NCI-H510A treated with DMSO at 0.1 percent for 48 hours (cell line): Measurements from ENCODE around the gene PRKAG1.

Experiments used
- DNase-seq: peaks from one replicate; lab custom pipeline; 2025; lab: John Stamatoyannopoulos, UW

Gene PRKAG1

GRCh38 chr12:48981757-48982157, 36.8 kb downstream of the PRKAG1 start:
- no peak for DNase-seq

- no peak for DNase-seq
These were observed 37.4 kb downstream of the PRKAG1 start for GRCh38 chr12:48980953-48981756.

- peak; percentile 51 for DNase-seq
These were observed 38.1 kb downstream of the PRKAG1 start for GRCh38 chr12:48980389-48980952.

GRCh38 chr12:48979602-48980388, 38.8 kb downstream of the PRKAG1 start:
- DNase-seq = no peak

GRCh38 chr12:48978741-48979601, 39.6 kb downstream of the PRKAG1 start:
- no peak for DNase-seq

- no peak for DNase-seq
These were observed 40.3 kb downstream of the PRKAG1 start, which contains the start of gene WNT1 for GRCh38 chr12:48978291-48978740. TSS of gene WNT1 (plus strand) at chr12:48978322. CDS start at chr12:48978651, 329 bp downstream.

GRCh38 chr12:48977290-48978281, 41.0 kb downstream of the PRKAG1 start:
- no peak for DNase-seq

- no peak for DNase-seq
These were observed 44.5 kb downstream of the PRKAG1 start for GRCh38 chr12:48973941-48974673.

- DNase-seq = no peak
These were observed 45.0 kb downstream of the PRKAG1 start for GRCh38 chr12:48973531-48973930.

GRCh38 chr12:48972952-48973483, 45.6 kb downstream of the PRKAG1 start:
- no peak for DNase-seq

GRCh38 chr12:48972213-48972951, 46.2 kb downstream of the PRKAG1 start:
- DNase-seq = no peak

- DNase-seq = no peak
These were observed 47.8 kb downstream of the PRKAG1 start for GRCh38 chr12:48970702-48971334.

- no peak for DNase-seq
These were observed 48.5 kb downstream of the PRKAG1 start for GRCh38 chr12:48969833-48970701.

- DNase-seq = no peak
These were observed 49.3 kb downstream of the PRKAG1 start for GRCh38 chr12:48969160-48969771.

GRCh38 chr12:48968467-48968866, 50.1 kb downstream of the PRKAG1 start:
- DNase-seq = no peak

- DNase-seq = no peak
These were observed 50.6 kb downstream of the PRKAG1 start for GRCh38 chr12:48967991-48968390.
